Mesothelial cell of epicardium (in vitro differentiated cells): ENCODE measurements around the gene PHPT1. TPM values are rescaled to one million over a fixed set of nuclear protein-coding genes. Genes with fewer than 3 reads are reported as not detected.
A peak's percentile ranks its signal among the peaks of the same experiment; 100 is the strongest.

ENCODE experiments used
- DNase-seq, 2 experiments: peaks; one replicate each; pipeline ENCODE4 v3.0.0; 2021; ENCODE audit warnings: low spot score in 2 of 2; ENCODE audit not compliant: unreplicated experiment in 2 of 2
- H3K27ac Mint-ChIP-seq: 2 replicates; pipeline ENCODE4 v1.8.0; 2021; ENCODE audit warnings: mixed read lengths
- H3K27me3 Mint-ChIP-seq: 2 replicates; pipeline ENCODE4 v1.8.0; 2021; ENCODE audit warnings: low read depth, mixed read lengths
- H3K36me3 Mint-ChIP-seq: 2 replicates; pipeline ENCODE4 v1.8.0; 2021; ENCODE audit warnings: mixed read lengths
- H3K4me1 Mint-ChIP-seq: 2 replicates; pipeline ENCODE4 v1.8.0; 2021; ENCODE audit warnings: mixed read lengths
- H3K4me3 Mint-ChIP-seq: 2 replicates; pipeline ENCODE4 v1.8.0; 2021; ENCODE audit warnings: mild to moderate bottlenecking, moderate library complexity, mixed read lengths
- H3K9me3 Mint-ChIP-seq: 2 replicates; pipeline ENCODE4 v1.8.0; 2021; ENCODE audit warnings: mixed read lengths
- CTCF ChIP-seq: fragments of 200-600 bp; sonication (generic); IDR thresholded peaks from one replicate; pipeline ENCODE4 v1.5.0; 2021; ENCODE audit warnings: antibody characterized with exemption; ENCODE audit not compliant: unreplicated experiment
- total RNA-seq: library from RNA; stranded (reverse); gene quantifications from 3 replicates; pipeline ENCODE4 v1.2.1, GENCODE V29; 2021

The PHPT1 gene
- total RNA-seq, 1 donor from 2014 or later: 168 TPM

GRCh38 chr9:136854113-136854841, 5.1 kb downstream of the PHPT1 start:
- no peak overlapping the region for H3K4me3 Mint-ChIP-seq
- H3K27me3 Mint-ChIP-seq: no peaks in the 10 kb centered on the region
- peak in 1 of 2 experiments; percentile 19 for DNase-seq
- no peak for TF ChIP-seq CTCF
- H3K9me3 Mint-ChIP-seq: no peaks in the 10 kb centered on the region
- no peak overlapping the region for H3K27ac Mint-ChIP-seq
- no peaks in the 10 kb centered on the region for H3K36me3 Mint-ChIP-seq
- peaks cover 5% of the 10 kb centered on the region for H3K4me1 Mint-ChIP-seq

- Mint-ChIP-seq H3K4me3 (no peak overlapping the region), H3K36me3 (no peaks in the 10 kb centered on the region), H3K9me3 (no peaks in the 10 kb centered on the region), H3K27ac (no peak overlapping the region), H3K27me3 (no peaks in the 10 kb centered on the region), H3K4me1 (peaks cover 3% of the 10 kb centered on the region)
- DNase-seq: peak in 1 of 2 experiments; percentile 19
- TF ChIP-seq CTCF: no peak
Measured at GRCh38 chr9:136854842-136855460, 5.7 kb downstream of the PHPT1 start.

- DNase-seq: no peak
- Mint-ChIP-seq H3K27ac (no peak overlapping the region), H3K4me3 (no peak overlapping the region), H3K9me3 (no peaks in the 10 kb centered on the region), H3K4me1 (no peaks in the 10 kb centered on the region), H3K36me3 (no peaks in the 10 kb centered on the region), H3K27me3 (no peaks in the 10 kb centered on the region)
- TF ChIP-seq CTCF: no peak
Measured at GRCh38 chr9:136855461-136856078, 6.4 kb downstream of the PHPT1 start.

GRCh38 chr9:136856079-136856476, 6.9 kb downstream of the PHPT1 start:
- Mint-ChIP-seq H3K36me3 (no peaks in the 10 kb centered on the region), H3K9me3 (no peaks in the 10 kb centered on the region), H3K27ac (no peak overlapping the region), H3K4me1 (no peaks in the 10 kb centered on the region), H3K4me3 (no peak overlapping the region), H3K27me3 (no peaks in the 10 kb centered on the region)
- TF ChIP-seq CTCF: no peak
- peak in 1 of 2 experiments; percentile 19 for DNase-seq

- Mint-ChIP-seq H3K9me3 (no peaks in the 10 kb centered on the region), H3K4me3 (no peak overlapping the region), H3K4me1 (no peaks in the 10 kb centered on the region), H3K36me3 (no peaks in the 10 kb centered on the region), H3K27ac (no peak overlapping the region), H3K27me3 (no peaks in the 10 kb centered on the region)
- no peak for DNase-seq
- TF ChIP-seq CTCF: no peak
Measured at GRCh38 chr9:136856541-136857141, 7.4 kb downstream of the PHPT1 start.
